Measurements from ENCODE around the gene ITGA5. TPM values are rescaled to one million over a fixed set of nuclear protein-coding genes. Genes with fewer than 3 reads are reported as not detected.

The ITGA5 gene
- polyA plus RNA-seq, 1 donor (not counting 4 experiments of a cell fraction or from before 2014, with no cell fraction given), result 47.9 TPM

- no peak for TF ChIP-seq EZH2 (IDR thresholded peaks at IDR 0.05; ENCODE audit: low read length)
- TF ChIP-seq, protein P1, sequence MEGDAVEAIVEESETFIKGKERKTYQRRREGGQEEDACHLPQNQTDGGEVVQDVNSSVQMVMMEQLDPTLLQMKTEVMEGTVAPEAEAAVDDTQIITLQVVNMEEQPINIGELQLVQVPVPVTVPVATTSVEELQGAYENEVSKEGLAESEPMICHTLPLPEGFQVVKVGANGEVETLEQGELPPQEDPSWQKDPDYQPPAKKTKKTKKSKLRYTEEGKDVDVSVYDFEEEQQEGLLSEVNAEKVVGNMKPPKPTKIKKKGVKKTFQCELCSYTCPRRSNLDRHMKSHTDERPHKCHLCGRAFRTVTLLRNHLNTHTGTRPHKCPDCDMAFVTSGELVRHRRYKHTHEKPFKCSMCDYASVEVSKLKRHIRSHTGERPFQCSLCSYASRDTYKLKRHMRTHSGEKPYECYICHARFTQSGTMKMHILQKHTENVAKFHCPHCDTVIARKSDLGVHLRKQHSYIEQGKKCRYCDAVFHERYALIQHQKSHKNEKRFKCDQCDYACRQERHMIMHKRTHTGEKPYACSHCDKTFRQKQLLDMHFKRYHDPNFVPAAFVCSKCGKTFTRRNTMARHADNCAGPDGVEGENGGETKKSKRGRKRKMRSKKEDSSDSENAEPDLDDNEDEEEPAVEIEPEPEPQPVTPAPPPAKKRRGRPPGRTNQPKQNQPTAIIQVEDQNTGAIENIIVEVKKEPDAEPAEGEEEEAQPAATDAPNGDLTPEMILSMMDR (optimal IDR thresholded peaks at IDR 0.05 in 1 of 3, IDR thresholded peaks at IDR 0.05 in 1 of 3, conservative IDR thresholded peaks at IDR 0.05 in 1 of 3; ENCODE audit: extremely low read depth in 1 of 3, insufficient read depth in 2 of 3, low read length in 3 of 3), result no peak
- no peak overlapping the region for H2AFZ ChIP-seq (ENCODE audit: control insufficient read depth, low read length)
- no peak overlapping the region for H3K4me3 ChIP-seq (ENCODE audit: control insufficient read depth in 2 of 3, extremely low read depth in 1 of 3, insufficient read depth in 2 of 3, low read depth in 1 of 3, low read length in 3 of 3)
- FAIRE-seq, result no peak
- peaks cover 56% of the 10 kb centered on the region for H3K4me1 ChIP-seq (ENCODE audit: control insufficient read depth, extremely low read depth, insufficient read depth, low read length)
- H3K9ac ChIP-seq (ENCODE audit: control insufficient read depth, extremely low read depth, insufficient read depth, low read length), result no peak overlapping the region
- no peaks in the 10 kb centered on the region for H3K9me3 ChIP-seq (ENCODE audit: control insufficient read depth, low read depth, low read length)
- no peaks in the 10 kb centered on the region for H3K27me3 ChIP-seq (ENCODE audit: control insufficient read depth, extremely low read depth, insufficient read depth, low read length)
- dilution Hi-C loops (cut with MboI; ENCODE audit: extremely low pct_ligation_motif_present, low sequenced_read_pairs), result no loop called here
- peaks cover 31% of the 10 kb centered on the region for H3K79me2 ChIP-seq (ENCODE audit: control insufficient read depth, insufficient read depth, low read length)
- no peak for DNase-seq (ENCODE audit: low read depth, low spot score)
- no peaks in the 10 kb centered on the region for H4K20me1 ChIP-seq (ENCODE audit: control insufficient read depth, extremely low read depth, insufficient read depth, low read length)
- peak overlapping the region; percentile 2 for H3K27ac ChIP-seq (ENCODE audit: control insufficient read depth, insufficient read depth, low read length)
- H3K36me3 ChIP-seq (ENCODE audit: control insufficient read depth in 2 of 2, extremely low read depth in 1 of 2, insufficient read depth in 2 of 2, low read length in 2 of 2), result peaks cover 19 to 39% of the 10 kb centered on the region in 2 experiments
- H3K4me2 ChIP-seq (ENCODE audit: control insufficient read depth, extremely low read depth, insufficient read depth, low read depth, low read length), result peak overlapping the region; percentile 22
- H3K9me1 ChIP-seq (ENCODE audit: control insufficient read depth, extremely low read depth, insufficient read depth, low read length), result peaks cover 1% of the 10 kb centered on the region
Observed at GRCh38 chr12:54392485-54393206, 26.4 kb downstream of the ITGA5 start.

DNA sequence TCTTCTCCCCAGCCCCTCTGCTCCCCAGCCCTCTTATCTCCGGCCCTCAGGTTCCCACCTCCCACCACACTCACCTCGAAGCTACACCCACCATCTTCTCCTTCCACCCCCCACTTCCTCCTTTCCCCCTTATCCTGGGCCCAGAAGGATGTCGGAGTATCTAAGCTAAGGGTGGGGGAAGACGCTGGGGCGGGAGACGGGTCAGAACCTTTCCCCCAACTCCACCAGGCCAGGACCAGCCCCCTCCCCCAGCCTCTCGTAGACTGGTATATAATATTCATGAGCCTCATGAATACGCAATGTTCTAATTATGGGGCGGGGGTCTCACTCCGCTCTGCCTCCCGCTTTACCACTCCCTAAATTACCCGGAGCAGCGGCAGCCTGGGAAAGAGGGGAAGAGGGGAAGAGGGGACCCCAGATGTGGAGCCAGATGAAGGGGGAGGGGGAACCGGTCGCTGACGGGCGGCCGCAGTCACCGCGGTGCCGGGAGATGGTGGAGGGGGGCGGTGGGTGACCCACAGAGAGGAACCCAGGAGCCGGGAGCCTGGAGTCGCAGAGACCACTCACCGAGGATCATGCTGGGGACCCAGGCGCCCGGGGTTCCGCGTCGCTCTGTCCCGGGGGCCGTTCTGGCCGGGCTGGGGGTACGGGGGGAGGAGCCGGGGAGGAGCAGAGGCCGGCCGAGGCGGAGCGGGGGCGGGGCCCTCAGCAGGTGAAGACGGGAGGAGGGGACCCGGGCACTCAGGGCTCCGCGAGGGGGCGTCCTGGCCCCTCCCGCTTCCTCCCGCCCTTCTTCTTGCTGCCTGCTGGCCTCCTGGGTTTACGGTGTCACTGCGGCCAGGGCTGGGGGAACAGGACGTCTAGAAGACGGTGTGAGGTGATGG lies 28.2 kb downstream of the ITGA5 start:
- Histone ChIP-seq H3K27me3 (ENCODE audit: control insufficient read depth, extremely low read depth, insufficient read depth, low read length) (no peaks in the 10 kb centered on the region), H3K79me2 (ENCODE audit: control insufficient read depth, insufficient read depth, low read length) (peaks cover 49% of the 10 kb centered on the region), H3K36me3 (ENCODE audit: control insufficient read depth in 2 of 2, extremely low read depth in 1 of 2, insufficient read depth in 2 of 2, low read length in 2 of 2) (peaks cover 9 to 24% of the 10 kb centered on the region in 2 experiments), H4K20me1 (ENCODE audit: control insufficient read depth, extremely low read depth, insufficient read depth, low read length) (no peaks in the 10 kb centered on the region), H3K4me2 (ENCODE audit: control insufficient read depth, extremely low read depth, insufficient read depth, low read depth, low read length) (peak overlapping the region; percentile 95), H3K9me1 (ENCODE audit: control insufficient read depth, extremely low read depth, insufficient read depth, low read length) (peaks cover 3% of the 10 kb centered on the region), H3K9me3 (ENCODE audit: control insufficient read depth, low read depth, low read length) (no peaks in the 10 kb centered on the region), H3K9ac (ENCODE audit: control insufficient read depth, extremely low read depth, insufficient read depth, low read length) (peak overlapping the region; percentile 85), H3K4me3 (ENCODE audit: control insufficient read depth in 2 of 3, extremely low read depth in 1 of 3, insufficient read depth in 2 of 3, low read depth in 1 of 3, low read length in 3 of 3) (peak overlapping the region; percentile 83 to 96 (median 88)), H3K27ac (ENCODE audit: control insufficient read depth, insufficient read depth, low read length) (peak overlapping the region; percentile 81), H2AFZ (ENCODE audit: control insufficient read depth, low read length) (peak overlapping the region; percentile 34), H3K4me1 (ENCODE audit: control insufficient read depth, extremely low read depth, insufficient read depth, low read length) (peaks cover 69% of the 10 kb centered on the region)
- TF ChIP-seq, protein P1 (optimal IDR thresholded peaks at IDR 0.05 in 1 of 3, IDR thresholded peaks at IDR 0.05 in 1 of 3, conservative IDR thresholded peaks at IDR 0.05 in 1 of 3; ENCODE audit: extremely low read depth in 1 of 3, insufficient read depth in 2 of 3, low read length in 3 of 3), result peak in 2 of 3 experiments; percentile 50 to 73
- TF ChIP-seq EZH2 (IDR thresholded peaks at IDR 0.05; ENCODE audit: low read length), result no peak
- DNase-seq (ENCODE audit: low read depth, low spot score), result no peak
- FAIRE-seq, result no peak
- dilution Hi-C loops (cut with MboI; ENCODE audit: extremely low pct_ligation_motif_present, low sequenced_read_pairs), result no loop called here
